Karpas-422 (cell line): ENCODE measurements around the gene GAS2L3. TPM values are rescaled to one million over a fixed set of nuclear protein-coding genes. Genes with fewer than 3 reads are reported as not detected.

Source experiments
- DNase-seq: peaks from one replicate; pipeline ENCODE4 v3.0.0-alpha.2; 2015
- H2AFZ ChIP-seq: fragments of 200-600 bp; sonication (generic); 2 replicates; pipeline ENCODE4 v1.6.1; 2014; ENCODE audit warnings: antibody characterized with exemption, low read length, mixed read lengths
- H3K27ac ChIP-seq: fragments of 200-600 bp; sonication (generic); 2 replicates; pipeline ENCODE4 v1.5.1; 2014; ENCODE audit warnings: mild to moderate bottlenecking, low read length, moderate library complexity
- H3K27me3 ChIP-seq: fragments of 200-600 bp; sonication (generic); 2 replicates; pipeline ENCODE4 v1.6.1; 2014; ENCODE audit warnings: low read length, mixed read lengths
- H3K36me3 ChIP-seq: fragments of 200-600 bp; sonication (generic); 2 replicates; pipeline ENCODE4 v1.6.1; 2014; ENCODE audit warnings: low read length, mixed read lengths; ENCODE audit not compliant: insufficient read depth
- H3K4me1 ChIP-seq: fragments of 200-600 bp; sonication (generic); 2 replicates; pipeline ENCODE4 v1.6.1; 2014; ENCODE audit warnings: mild to moderate bottlenecking, low read length, mixed read lengths
- H3K4me2 ChIP-seq: fragments of 200-600 bp; sonication (generic); 2 replicates; pipeline ENCODE4 v1.6.1; 2014; ENCODE audit warnings: low read length, low read depth, mild to moderate bottlenecking; ENCODE audit not compliant: poor library complexity, severe bottlenecking
- H3K4me3 ChIP-seq: fragments of 200-600 bp; sonication (generic); 2 replicates; pipeline ENCODE4 v1.5.1; 2014; ENCODE audit warnings: mild to moderate bottlenecking, antibody characterized with exemption, low read length, mixed read lengths
- H3K79me2 ChIP-seq: fragments of 200-600 bp; sonication (generic); 2 replicates; pipeline ENCODE4 v1.6.1; 2014; ENCODE audit warnings: mild to moderate bottlenecking, low read length, mixed read lengths
- H3K9ac ChIP-seq: fragments of 200-600 bp; sonication (generic); 2 replicates; pipeline ENCODE4 v1.6.0; 2014; ENCODE audit warnings: low read length
- H3K9me2 ChIP-seq: fragments of 200-600 bp; sonication (generic), shearing (Covaris generic); replicated peaks from 2 replicates; pipeline ENCODE4 v1.6.0; 2014; ENCODE audit warnings: mild to moderate bottlenecking, low read length, moderate library complexity; ENCODE audit not compliant: insufficient read depth
- H3K9me3 ChIP-seq: fragments of 300-700, 200-600 bp; sonication (generic); 2 replicates; pipeline ENCODE4 v1.6.1; 2014; ENCODE audit warnings: low read length, mixed read lengths
- H4K20me1 ChIP-seq: fragments of 200-600 bp; sonication (generic); 2 replicates; pipeline ENCODE4 v1.6.1; 2014; ENCODE audit warnings: mild to moderate bottlenecking, antibody characterized with exemption, low read length, low read depth; ENCODE audit not compliant: insufficient read depth
- total RNA-seq: library from RNA; depleted of rRNA; stranded (reverse); fragments of >200 nt; shearing (Covaris generic); gene quantifications from 2 replicates; pipeline ENCODE4 v1.2.3, GENCODE V29; 2014; ENCODE audit warnings: low replicate concordance

The GAS2L3 gene
- total RNA-seq, 1 experiment from 2014 or later = 5.7 TPM

GRCh38 chr12:100656141-100656540, 82.7 kb downstream of the GAS2L3 start:
- Histone ChIP-seq H3K27ac (no peak overlapping the region), H3K36me3 (no peaks in the 10 kb centered on the region), H2AFZ (no peak overlapping the region), H3K9me3 (no peaks in the 10 kb centered on the region), H3K4me2 (no peak overlapping the region), H3K4me3 (no peak overlapping the region), H3K79me2 (no peaks in the 10 kb centered on the region), H3K27me3 (no peaks in the 10 kb centered on the region), H3K9me2 (no peaks in the 10 kb centered on the region), H3K9ac (no peak overlapping the region), H4K20me1 (no peaks in the 10 kb centered on the region), H3K4me1 (no peaks in the 10 kb centered on the region)
- DNase-seq = no peak

- DNase-seq = no peak
- H3K4me1 ChIP-seq = no peaks in the 10 kb centered on the region
- no peaks in the 10 kb centered on the region for H3K36me3 ChIP-seq
- no peak overlapping the region for H3K4me3 ChIP-seq
- H3K9me2 ChIP-seq = no peaks in the 10 kb centered on the region
- H3K4me2 ChIP-seq = no peak overlapping the region
- H3K79me2 ChIP-seq = no peaks in the 10 kb centered on the region
- no peak overlapping the region for H3K9ac ChIP-seq
- H3K27me3 ChIP-seq = no peaks in the 10 kb centered on the region
- H2AFZ ChIP-seq = no peak overlapping the region
- no peaks in the 10 kb centered on the region for H4K20me1 ChIP-seq
- H3K9me3 ChIP-seq = no peaks in the 10 kb centered on the region
- no peak overlapping the region for H3K27ac ChIP-seq
These were observed 83.4 kb downstream of the GAS2L3 start for GRCh38 chr12:100656856-100657255.

- Histone ChIP-seq H3K27ac (no peak overlapping the region), H3K36me3 (no peaks in the 10 kb centered on the region), H4K20me1 (no peaks in the 10 kb centered on the region), H3K79me2 (no peaks in the 10 kb centered on the region), H3K4me2 (no peak overlapping the region), H3K9me3 (no peaks in the 10 kb centered on the region), H3K9ac (no peak overlapping the region), H2AFZ (no peak overlapping the region), H3K4me1 (no peaks in the 10 kb centered on the region), H3K4me3 (no peak overlapping the region), H3K9me2 (no peaks in the 10 kb centered on the region), H3K27me3 (no peaks in the 10 kb centered on the region)
- DNase-seq = no peak
These were observed 87.9 kb downstream of the GAS2L3 start for GRCh38 chr12:100661300-100661951.

DNA sequence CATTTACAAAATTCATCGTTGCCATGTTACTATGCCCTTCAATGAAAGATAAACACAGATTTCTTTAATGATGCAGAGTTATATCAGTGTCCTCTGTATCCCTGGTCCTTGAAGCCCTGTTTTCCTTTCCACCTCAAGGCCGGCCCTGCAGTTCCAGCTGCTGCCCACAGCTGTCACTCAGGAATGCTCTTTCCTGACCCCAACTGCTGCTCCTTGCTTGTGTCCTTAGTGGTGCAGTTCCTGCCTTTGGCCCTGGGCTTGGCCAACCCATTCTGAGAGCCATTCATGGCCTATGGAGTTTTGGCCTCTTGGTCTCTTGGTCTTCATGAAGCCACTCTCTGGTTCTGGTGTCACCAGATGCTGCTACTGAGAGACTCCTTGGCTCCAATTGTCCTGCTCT, 93.1 kb downstream of the GAS2L3 start:
- Histone ChIP-seq H3K9ac (no peak overlapping the region), H2AFZ (no peak overlapping the region), H4K20me1 (no peaks in the 10 kb centered on the region), H3K27me3 (no peaks in the 10 kb centered on the region), H3K4me1 (no peaks in the 10 kb centered on the region), H3K4me3 (no peak overlapping the region), H3K4me2 (no peak overlapping the region), H3K9me3 (no peaks in the 10 kb centered on the region), H3K27ac (no peak overlapping the region), H3K36me3 (no peaks in the 10 kb centered on the region), H3K9me2 (no peaks in the 10 kb centered on the region), H3K79me2 (no peaks in the 10 kb centered on the region)
- DNase-seq = no peak

DNA sequence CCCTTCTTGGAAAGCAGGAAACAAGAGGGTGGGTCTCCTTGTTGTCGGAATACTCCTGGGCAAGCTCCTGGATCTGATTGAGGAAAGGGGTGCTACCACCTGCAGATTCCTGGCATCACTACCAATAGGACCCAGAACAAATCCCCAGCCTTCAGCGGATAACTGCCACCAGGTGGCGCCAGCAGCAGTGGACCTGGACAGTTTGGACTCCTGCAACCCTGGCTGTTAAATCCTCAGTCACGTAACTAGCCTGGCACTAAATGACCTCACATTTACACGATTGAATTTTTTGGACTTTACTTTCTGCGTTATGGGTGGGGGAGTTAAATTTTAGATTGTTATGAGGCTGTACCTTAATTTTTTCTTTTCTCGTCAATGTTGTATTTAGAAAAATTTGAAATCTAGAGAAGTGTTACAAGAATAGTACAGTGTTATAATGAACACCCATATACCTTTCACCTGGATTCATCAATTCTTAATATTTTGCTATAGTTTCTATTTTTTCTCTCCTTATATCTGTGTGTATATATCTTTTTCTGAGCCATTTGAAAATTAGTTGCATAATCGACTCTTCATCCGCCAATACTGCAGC, 95.6 kb downstream of the GAS2L3 start:
- Histone ChIP-seq H3K27ac (no peak overlapping the region), H3K79me2 (no peaks in the 10 kb centered on the region), H2AFZ (no peak overlapping the region), H3K4me3 (no peak overlapping the region), H3K27me3 (no peaks in the 10 kb centered on the region), H3K9me3 (no peaks in the 10 kb centered on the region), H3K36me3 (no peaks in the 10 kb centered on the region), H3K9me2 (no peaks in the 10 kb centered on the region), H3K4me1 (no peaks in the 10 kb centered on the region), H4K20me1 (no peaks in the 10 kb centered on the region), H3K4me2 (no peak overlapping the region), H3K9ac (no peak overlapping the region)
- peak; percentile 87 for DNase-seq

GRCh38 chr12:100669922-100670321, 96.4 kb downstream of the GAS2L3 start:
- H3K9me2 ChIP-seq = no peaks in the 10 kb centered on the region
- no peaks in the 10 kb centered on the region for H3K36me3 ChIP-seq
- DNase-seq = no peak
- H2AFZ ChIP-seq = no peak overlapping the region
- no peaks in the 10 kb centered on the region for H3K27me3 ChIP-seq
- no peak overlapping the region for H3K9ac ChIP-seq
- H3K4me2 ChIP-seq = no peak overlapping the region
- no peaks in the 10 kb centered on the region for H3K4me1 ChIP-seq
- H3K4me3 ChIP-seq = no peak overlapping the region
- no peak overlapping the region for H3K27ac ChIP-seq
- no peaks in the 10 kb centered on the region for H4K20me1 ChIP-seq
- no peaks in the 10 kb centered on the region for H3K79me2 ChIP-seq
- H3K9me3 ChIP-seq = no peaks in the 10 kb centered on the region

- no peaks in the 10 kb centered on the region for H3K9me3 ChIP-seq
- H2AFZ ChIP-seq = no peak overlapping the region
- no peaks in the 10 kb centered on the region for H3K27me3 ChIP-seq
- H3K9me2 ChIP-seq = no peaks in the 10 kb centered on the region
- no peaks in the 10 kb centered on the region for H3K79me2 ChIP-seq
- DNase-seq = no peak
- H3K27ac ChIP-seq = no peak overlapping the region
- no peak overlapping the region for H3K4me3 ChIP-seq
- no peaks in the 10 kb centered on the region for H4K20me1 ChIP-seq
- H3K9ac ChIP-seq = no peak overlapping the region
- no peaks in the 10 kb centered on the region for H3K36me3 ChIP-seq
- no peak overlapping the region for H3K4me2 ChIP-seq
- H3K4me1 ChIP-seq = no peaks in the 10 kb centered on the region
These were observed 98.1 kb downstream of the GAS2L3 start for GRCh38 chr12:100671396-100672074.

DNA sequence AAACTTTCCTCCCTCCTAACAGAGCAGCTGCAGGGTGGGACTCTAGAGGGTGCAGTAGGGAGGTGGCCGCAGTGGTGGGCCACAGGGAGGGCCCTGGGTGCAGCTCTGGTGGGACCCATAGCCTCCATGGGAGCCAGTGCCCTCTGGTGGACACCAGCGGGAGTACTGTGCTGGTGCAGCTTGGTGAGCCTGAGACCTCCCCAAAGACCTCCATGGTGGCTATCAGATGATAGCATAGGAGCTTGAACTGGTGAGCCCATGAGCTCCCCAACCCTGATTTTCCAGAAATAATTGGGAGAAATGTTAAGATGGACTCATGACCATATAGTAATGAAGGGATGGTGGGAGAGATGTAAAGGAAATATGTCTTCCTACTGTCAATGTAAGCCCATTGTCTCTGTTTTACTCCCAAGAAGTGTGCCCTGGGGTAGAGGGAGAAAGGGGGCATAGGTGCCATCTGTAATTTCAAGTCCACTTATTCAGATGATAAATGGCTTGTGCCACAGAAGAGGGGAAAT, 98.7 kb downstream of the GAS2L3 start:
- no peak overlapping the region for H3K4me2 ChIP-seq
- H3K27ac ChIP-seq = no peak overlapping the region
- H3K9me3 ChIP-seq = no peaks in the 10 kb centered on the region
- H3K4me1 ChIP-seq = no peaks in the 10 kb centered on the region
- DNase-seq = peak; percentile 82
- H3K36me3 ChIP-seq = no peaks in the 10 kb centered on the region
- H3K4me3 ChIP-seq = no peak overlapping the region
- H4K20me1 ChIP-seq = no peaks in the 10 kb centered on the region
- H2AFZ ChIP-seq = no peak overlapping the region
- H3K9me2 ChIP-seq = no peaks in the 10 kb centered on the region
- H3K27me3 ChIP-seq = no peaks in the 10 kb centered on the region
- H3K79me2 ChIP-seq = no peaks in the 10 kb centered on the region
- H3K9ac ChIP-seq = no peak overlapping the region
